Suppressor macrophage treated with lipopolysaccharide for 1 hour (primary cell): ENCODE results near the gene ZSCAN5B.
A peak's percentile ranks its signal among the peaks of the same experiment; 100 is the strongest.
"Not testable (repeated sequence)": the region's sequence is repeated elsewhere in the genome, so short reads cannot be mapped to it uniquely, and the experiment has no call there.

Experiments
- DNase-seq, 3 donors: peaks; one replicate each; pipeline ENCODE4 v3.0.0-alpha.2; 2020 to 2022

Gene ZSCAN5B

GRCh38 chr19:56174550-56174949, 23.0 kb downstream of the ZSCAN5B start:
- no peak for DNase-seq

DNA sequence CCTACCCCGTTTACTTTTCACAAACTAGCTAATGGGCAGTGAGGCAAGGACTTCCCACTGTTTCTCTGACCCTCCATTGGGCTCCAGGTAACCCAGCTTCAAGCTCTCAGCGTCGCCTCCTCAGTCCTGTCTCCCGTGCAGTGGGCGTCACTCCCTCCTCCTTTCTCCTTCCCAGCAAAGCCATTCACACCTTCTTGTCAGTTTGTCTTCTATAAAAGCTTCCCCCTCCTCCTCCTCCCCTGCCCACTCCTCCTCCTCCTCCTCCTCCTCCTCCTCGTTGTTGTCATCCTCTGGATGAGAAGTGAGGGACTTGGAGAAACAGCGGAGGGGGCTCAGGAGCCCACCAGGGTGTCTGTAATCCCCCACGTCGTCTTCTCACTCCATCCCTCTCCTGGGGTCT, 23.5 kb downstream of the ZSCAN5B start:
- no peak for DNase-seq

- DNase-seq: no peak
Observed at GRCh38 chr19:56170261-56170660, 27.3 kb downstream of the ZSCAN5B start.

DNA sequence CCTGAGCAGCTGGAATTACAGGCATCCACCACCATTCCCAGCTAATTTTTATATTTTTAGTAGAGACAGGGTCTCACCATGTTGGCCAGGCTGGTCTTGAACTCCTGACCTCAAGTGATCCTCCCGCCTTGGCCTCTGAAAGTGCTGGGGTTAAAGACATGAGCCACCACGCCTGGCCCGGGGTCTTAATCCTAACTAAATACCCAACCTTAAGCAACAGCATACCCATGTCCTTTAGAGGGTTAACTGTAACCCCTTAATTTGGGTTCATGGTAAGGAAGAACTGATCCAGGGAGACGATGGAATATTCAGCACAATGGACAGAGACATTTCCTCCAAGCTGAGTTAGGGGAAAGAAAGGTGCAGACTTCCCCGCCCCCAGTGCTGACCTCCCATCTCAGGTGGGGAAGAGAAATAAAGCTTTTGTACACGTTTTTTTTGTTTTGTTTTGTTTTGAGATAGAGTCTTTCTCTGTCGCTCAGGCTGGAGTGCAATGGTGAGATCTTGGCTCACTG, 30.5 kb downstream of the ZSCAN5B start:
- peak in 1 of 3 donors; percentile 17 for DNase-seq

DNA sequence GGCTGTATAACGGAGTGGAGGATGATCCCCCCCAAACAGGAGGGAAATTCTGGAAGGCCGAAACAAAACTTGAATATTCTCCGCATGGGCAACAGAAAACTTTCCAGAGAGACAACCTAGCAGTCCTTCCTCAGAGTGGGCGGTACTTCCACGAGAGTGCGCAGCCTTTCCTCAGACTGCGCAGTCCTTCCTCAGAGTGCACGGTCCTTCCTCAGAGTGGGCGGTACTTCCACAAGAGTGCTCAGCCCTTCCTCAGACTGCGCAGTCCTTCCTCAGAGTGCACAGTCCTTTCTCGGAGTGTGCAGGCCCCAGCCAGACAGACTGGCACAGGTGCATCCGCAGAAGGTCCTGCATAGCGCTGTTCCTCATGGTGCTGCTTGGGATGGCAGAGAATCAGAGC, 34.5 kb downstream of the ZSCAN5B start:
- no peak for DNase-seq

- peak; percentile 76 to 77 (median 76) for DNase-seq
Observed at GRCh38 chr19:56162258-56162657, 35.3 kb downstream of the ZSCAN5B start.

DNA sequence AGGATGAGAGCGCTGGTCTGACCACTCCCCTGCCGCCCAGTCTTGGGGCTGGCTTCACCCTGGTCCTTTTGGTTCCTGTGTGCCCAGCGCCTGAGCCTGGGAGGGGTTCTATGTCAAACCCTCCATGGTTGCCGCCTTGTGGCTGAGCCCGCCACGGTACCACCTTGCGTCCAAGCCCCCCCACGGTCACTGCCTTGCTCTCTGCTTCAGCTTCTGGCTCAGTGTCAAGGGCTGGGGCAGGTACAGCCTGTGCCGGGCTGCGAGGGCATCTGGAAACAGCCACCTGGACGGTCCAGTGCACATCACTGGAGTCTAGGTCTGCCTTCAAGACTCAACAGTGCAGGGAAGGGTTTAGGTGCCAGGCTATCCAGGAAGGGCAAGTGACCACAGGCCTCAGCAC, 36.0 kb downstream of the ZSCAN5B start:
- no peak for DNase-seq

GRCh38 chr19:56159622-56160271, 37.8 kb downstream of the ZSCAN5B start:
- no peak for DNase-seq

- DNase-seq: no peak
Observed at GRCh38 chr19:56159009-56159559, 38.5 kb downstream of the ZSCAN5B start.

GRCh38 chr19:56158170-56158757, 39.3 kb downstream of the ZSCAN5B start:
- no peak for DNase-seq

DNA sequence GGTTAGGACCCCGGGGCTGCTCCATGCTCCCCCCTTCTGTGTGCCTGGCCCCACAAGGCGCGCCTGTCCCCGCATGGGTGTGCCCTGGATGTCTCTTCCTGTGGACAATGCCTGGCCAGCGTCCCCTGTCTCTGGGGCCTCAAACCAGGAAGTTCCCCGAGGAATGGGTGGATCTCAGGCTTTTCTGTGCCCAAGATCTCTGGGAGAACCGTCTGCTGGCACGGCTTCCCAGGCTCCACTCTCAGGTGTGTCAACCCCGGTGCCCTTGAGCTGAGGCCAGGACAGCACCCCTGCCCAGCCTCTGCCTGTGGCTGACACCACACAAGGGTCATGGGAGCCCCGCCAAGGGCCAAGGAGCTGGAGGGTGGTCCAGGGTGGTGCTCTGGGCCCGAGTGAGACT, 40.8 kb downstream of the ZSCAN5B start:
- no peak for DNase-seq

DNA sequence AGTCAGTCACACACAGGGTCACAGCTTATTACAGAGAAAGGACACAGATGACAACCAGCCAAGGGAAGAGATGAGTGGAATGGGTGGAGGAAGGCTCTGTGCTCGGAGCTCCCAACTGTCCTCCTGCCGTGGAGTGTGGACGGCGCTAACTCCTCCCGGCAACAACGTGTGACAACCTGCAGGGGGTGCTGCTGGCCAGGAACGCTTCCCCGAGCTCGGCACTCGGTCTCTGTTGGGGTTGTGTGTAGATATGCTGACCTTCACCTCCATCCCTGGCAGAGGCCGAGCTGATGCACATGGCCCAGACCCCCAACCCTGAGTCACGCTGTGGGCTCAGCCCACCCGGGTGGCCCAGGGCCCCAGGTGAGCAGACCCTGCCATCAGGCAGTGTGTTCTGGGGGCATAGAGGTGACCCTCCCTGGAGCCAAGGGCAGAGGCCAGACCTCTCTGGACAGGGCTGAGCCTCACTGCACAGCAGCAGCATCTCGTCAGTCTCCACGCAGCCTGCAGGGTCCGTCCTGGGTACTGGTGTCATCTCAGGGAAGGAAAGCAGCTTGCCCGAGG, 42.4 kb downstream of the ZSCAN5B start:
- peak in 1 of 3 donors; percentile 39 for DNase-seq

DNA sequence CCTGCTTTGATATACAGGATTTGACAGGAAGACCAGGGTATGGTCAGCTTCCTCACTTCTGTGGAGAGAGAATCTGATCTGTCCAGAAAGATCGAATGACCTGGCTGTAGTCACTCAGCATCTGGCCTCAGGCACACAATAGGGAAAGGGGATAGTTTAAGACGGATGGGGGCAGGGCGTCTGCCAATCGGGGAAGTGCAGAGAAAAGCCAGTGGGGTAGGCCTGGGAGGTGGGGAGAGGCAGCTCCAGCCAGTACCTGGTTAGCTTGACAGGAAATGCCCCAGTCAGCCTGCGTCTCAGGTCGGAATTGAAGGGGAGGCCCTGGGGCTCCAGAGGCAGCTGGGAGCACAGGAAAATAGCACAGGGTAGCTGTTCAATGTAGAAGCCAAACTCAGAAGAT, 44.1 kb downstream of the ZSCAN5B start:
- DNase-seq: no peak

DNA sequence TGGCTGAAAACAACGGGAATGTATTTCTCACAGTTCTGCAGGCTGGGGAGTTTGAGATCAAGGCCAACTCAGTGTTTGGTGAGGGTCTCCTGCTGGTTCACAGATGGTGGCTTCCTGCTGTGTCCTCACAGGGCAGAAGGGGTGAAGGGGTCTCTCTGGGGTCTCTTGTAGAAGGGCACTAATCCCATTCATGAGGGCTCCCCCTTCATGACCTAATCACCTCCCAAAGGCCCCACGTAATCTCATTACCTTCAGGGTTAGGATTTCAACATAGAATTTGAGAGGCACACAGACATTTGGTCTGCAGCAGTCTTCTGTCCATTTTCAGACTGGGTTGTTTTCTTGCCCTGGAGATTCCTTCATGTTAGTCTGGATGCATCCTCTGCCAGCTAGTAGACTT, 44.9 kb downstream of the ZSCAN5B start:
- no peak for DNase-seq

- DNase-seq: no peak
Observed at GRCh38 chr19:56150358-56150757, 47.2 kb downstream of the ZSCAN5B start.

GRCh38 chr19:56149656-56150038, 47.9 kb downstream of the ZSCAN5B start:
- no peak for DNase-seq

DNA sequence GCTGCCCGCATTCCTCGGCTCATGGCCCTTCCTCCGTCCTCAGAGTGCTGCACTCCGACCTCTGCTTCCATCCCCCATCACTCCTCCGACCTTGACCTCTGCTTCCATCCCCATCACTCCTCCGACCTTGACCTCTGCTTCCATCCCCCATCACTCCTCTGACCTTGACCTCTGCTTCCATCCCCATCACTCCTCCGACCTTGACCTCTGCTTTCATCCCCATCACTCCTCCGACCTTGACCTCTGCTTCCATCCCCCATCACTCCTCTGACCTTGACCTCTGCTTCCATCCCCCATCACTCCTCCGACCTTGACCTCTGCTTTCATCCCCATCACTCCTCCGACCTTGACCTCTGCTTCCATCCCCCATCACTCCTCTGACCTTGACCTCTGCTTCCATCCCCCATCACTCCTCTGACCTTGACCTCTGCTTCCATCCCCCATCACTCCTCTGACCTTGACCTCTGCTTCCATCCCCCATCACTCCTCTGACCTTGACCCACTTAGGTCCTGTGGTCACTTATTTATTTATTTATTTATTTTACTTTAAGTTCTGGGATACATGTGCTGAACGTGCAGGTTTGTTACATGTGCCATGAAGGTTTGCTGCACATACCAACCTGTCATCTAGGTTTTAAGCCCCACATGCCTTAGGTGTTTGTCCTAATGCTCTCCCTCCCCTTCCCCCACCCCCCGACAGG, 48.5 kb downstream of the ZSCAN5B start:
- not testable (repeated sequence) for DNase-seq

DNA sequence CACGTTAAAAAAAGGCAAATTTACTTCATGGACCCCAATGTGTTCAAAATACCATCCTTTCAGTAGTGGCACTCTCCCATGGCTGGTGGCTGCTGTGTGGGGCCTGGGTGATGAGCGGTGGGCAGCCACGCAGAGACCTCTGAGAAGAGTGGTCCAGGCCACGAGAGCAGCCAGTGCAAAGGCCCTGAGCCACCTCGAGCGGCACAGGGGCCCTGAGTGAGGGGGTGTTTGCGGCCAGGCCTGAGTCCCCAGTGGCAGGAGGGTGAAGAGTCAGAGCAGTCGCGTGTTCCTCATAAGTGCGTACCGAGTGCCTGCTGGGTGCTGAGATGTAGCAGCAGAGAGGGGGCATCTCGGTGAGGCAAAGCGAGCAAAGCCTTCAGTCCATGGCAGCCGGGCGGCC, 49.5 kb downstream of the ZSCAN5B start:
- DNase-seq: no peak

DNA sequence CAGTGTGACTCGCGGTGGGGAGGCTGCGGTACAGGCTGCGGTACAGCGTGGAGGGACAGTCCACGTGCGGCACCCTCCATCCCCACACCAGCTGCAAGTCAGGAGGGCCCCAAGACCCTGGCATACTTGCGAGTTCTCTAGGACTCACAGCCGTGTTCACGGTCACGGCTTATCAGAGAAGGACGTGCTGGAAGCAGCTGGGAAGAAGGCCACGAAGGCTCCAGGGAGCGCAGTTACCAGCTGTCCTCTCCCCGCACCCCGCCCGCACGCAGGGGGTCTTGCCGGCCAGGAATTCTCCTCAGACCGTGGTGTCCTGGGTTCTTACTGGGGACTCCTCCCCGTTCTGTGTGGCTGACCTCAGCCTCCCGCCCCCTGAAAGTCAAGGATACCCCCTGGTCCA, 50.3 kb downstream of the ZSCAN5B start:
- DNase-seq: no peak

DNA sequence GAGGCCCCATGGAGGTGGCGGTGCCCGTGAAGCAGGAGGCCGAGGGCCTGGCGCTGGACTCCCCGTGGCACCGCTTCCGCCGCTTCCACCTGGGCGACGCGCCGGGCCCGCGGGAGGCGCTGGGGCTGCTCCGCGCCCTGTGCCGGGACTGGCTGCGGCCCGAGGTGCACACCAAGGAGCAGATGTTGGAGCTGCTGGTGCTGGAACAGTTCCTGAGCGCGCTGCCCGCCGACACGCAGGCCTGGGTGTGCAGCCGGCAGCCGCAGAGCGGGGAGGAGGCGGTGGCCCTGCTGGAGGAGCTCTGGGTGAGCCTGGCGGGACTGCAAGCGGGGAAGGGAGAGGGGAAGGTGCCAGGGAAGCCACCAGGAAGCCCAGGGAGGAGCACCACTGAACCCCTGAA, 50.7 kb downstream of the ZSCAN5B start:
- no peak for DNase-seq

- no peak for DNase-seq
Observed at GRCh38 chr19:56145698-56146097, 51.9 kb downstream of the ZSCAN5B start.

DNA sequence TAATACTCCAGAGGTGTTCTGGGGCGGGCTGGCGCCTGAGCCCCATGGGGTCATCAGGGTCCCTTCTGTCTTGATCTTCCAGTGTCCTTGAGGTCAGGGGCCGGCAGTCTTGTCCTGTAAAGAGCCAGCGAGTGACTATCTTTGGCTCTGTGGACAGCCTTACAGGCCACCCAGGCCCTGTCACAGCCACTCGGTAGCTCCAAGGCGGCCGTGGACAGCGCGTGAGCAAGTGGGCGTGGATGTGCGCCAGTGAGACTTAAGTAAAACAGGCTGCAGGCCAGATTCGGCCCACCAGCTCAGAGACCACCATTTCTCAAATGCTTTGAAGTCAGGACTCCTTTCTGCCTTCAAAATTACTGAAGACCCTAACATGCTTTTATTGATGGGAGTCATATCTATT, 52.8 kb downstream of the ZSCAN5B start:
- DNase-seq: no peak

DNA sequence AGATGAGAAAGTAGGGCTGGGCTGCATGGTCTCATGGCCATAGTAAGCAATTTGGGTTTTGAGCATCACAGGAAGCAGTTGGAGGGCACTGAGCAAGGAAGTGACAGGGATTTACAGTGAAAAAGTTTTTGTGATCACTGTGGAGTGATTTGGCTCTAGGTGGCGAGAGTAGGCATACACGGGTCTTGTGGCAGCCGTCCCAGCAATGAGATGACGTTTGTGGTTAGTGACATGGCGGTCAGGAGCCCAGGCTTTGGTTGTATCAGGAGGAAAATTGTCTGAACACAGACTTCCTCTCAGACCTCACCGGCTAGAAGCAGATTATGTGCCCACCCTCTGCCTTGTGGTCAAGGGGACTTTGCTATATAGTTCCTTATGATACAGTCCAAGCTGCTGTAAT, 53.2 kb downstream of the ZSCAN5B start:
- no peak for DNase-seq
